OCI-LY7 (cell line): ENCODE results near the gene GGA1. TPM values are rescaled to one million over a fixed set of nuclear protein-coding genes. Genes with fewer than 3 reads are reported as not detected.

ENCODE experiments used
- BruUV-seq: library from RNA; stranded (reverse); fragments of 400-500 nt; replicated peaks from 2 replicates; lab custom pipeline; 2021; lab: Mats Ljungman, UMichigan
- CTCF ChIA-PET: fragments of 300-600 bp; sonication (Branson Sonifier 250); formaldehyde crosslinking; loops from one replicate; lab custom pipeline; 2022; ENCODE audit warnings: antibody characterized with exemption; ENCODE audit not compliant: unreplicated experiment; lab: Charles Lee
- POLR2A ChIA-PET: fragments of 300-600 bp; sonication (Branson Sonifier 250); formaldehyde crosslinking; loops from one replicate; lab custom pipeline; 2022; ENCODE audit warnings: antibody characterized with exemption; lab: Charles Lee
- DNase-seq: peaks from one replicate; pipeline ENCODE4 v3.0.0-alpha.2; 2015; ENCODE audit warnings: low spot score
- H2AFZ ChIP-seq: fragments of 200-600 bp; sonication (generic), shearing (Covaris generic); 2 replicates; pipeline ENCODE4 v1.6.1; 2014; ENCODE audit warnings: mild to moderate bottlenecking, antibody characterized with exemption, low read length, moderate library complexity
- H3K27ac ChIP-seq: fragments of 200-600 bp; sonication (generic); 2 replicates; pipeline ENCODE4 v1.5.1; 2014; ENCODE audit warnings: mixed run types, low read depth, mild to moderate bottlenecking, moderate library complexity, low read length, inconsistent platforms; ENCODE audit not compliant: poor library complexity, severe bottlenecking
- H3K36me3 ChIP-seq: fragments of 200-600 bp; sonication (generic); 2 replicates; pipeline ENCODE4 v1.6.1; 2014; ENCODE audit warnings: mild to moderate bottlenecking, antibody characterized with exemption, low read length, moderate library complexity, mixed read lengths; ENCODE audit not compliant: insufficient read depth
- H3K4me1 ChIP-seq: fragments of 200-600 bp; sonication (generic); 2 replicates; pipeline ENCODE4 v1.5.1; 2014; ENCODE audit warnings: mild to moderate bottlenecking, low read length; ENCODE audit not compliant: insufficient read depth, poor library complexity, severe bottlenecking
- H3K4me2 ChIP-seq: fragments of 200-600 bp; sonication (generic); 2 replicates; pipeline ENCODE4 v1.6.1; 2014; ENCODE audit warnings: mild to moderate bottlenecking, low read length
- H3K4me3 ChIP-seq: fragments of 200-600 bp; sonication (generic); 2 replicates; pipeline ENCODE4 v1.5.1; 2014; ENCODE audit warnings: mild to moderate bottlenecking, low read depth, low read length; ENCODE audit not compliant: poor library complexity, severe bottlenecking
- H3K79me2 ChIP-seq: fragments of 200-600 bp; sonication (generic); 2 replicates; pipeline ENCODE4 v1.6.1; 2016; ENCODE audit warnings: low read depth, mild to moderate bottlenecking, low read length, moderate library complexity, mixed read lengths; ENCODE audit not compliant: insufficient read depth
- H3K9me2 ChIP-seq: fragments of 200-600 bp; sonication (generic); 2 replicates; pipeline ENCODE4 v1.6.1; 2016; ENCODE audit warnings: mild to moderate bottlenecking, low read length, mixed read lengths; ENCODE audit not compliant: insufficient read depth
- H3K9me3 ChIP-seq: fragments of 200-600 bp; sonication (generic); 2 replicates; pipeline ENCODE4 v1.6.1; 2014; ENCODE audit warnings: mild to moderate bottlenecking, mixed run types, low read length, mixed read lengths
- H4K20me1 ChIP-seq: fragments of 200-600 bp; sonication (generic); 2 replicates; pipeline ENCODE4 v1.6.1; 2014; ENCODE audit warnings: mild to moderate bottlenecking, antibody characterized with exemption, low read length, moderate library complexity, mixed read lengths; ENCODE audit not compliant: insufficient read depth
- EZH2phosphoT487 ChIP-seq: fragments of 200-600 bp; sonication (generic); IDR thresholded peaks from 2 replicates; pipeline ENCODE4 v1.6.1; 2018; ENCODE audit warnings: low read depth, borderline replicate concordance, mild to moderate bottlenecking, mixed run types, antibody characterized with exemption, low read length, moderate library complexity, mixed read lengths
- intact Hi-C: fragments of 100-400 bp; cut with micrococcal nuclease; formaldehyde crosslinking; loops from one replicate; pipeline ENCODE4 v1.10.0; 2022; ENCODE audit not compliant: unreplicated experiment
- total RNA-seq, 2 experiments: library from RNA; depleted of rRNA in 1 of 2; stranded (reverse); fragments of >200 nt in 1 of 2; shearing (Covaris generic) in 1 of 2; gene quantifications; 2 replicates each; pipeline ENCODE4 v1.2.3, GENCODE V29; 2014 to 2022
- TF ChIP-seq, protein P1 (sequence below): fragments of 200-600 bp; sonication (generic); conservative IDR thresholded peaks from 2 replicates; pipeline ENCODE4 v1.5.1; 2014; ENCODE audit warnings: mild to moderate bottlenecking, antibody characterized with exemption, low read length, moderate library complexity, mixed read lengths

GGA1 gene
- total RNA-seq, 2 experiments from 2014 or later: 127 to 172 TPM

DNA sequence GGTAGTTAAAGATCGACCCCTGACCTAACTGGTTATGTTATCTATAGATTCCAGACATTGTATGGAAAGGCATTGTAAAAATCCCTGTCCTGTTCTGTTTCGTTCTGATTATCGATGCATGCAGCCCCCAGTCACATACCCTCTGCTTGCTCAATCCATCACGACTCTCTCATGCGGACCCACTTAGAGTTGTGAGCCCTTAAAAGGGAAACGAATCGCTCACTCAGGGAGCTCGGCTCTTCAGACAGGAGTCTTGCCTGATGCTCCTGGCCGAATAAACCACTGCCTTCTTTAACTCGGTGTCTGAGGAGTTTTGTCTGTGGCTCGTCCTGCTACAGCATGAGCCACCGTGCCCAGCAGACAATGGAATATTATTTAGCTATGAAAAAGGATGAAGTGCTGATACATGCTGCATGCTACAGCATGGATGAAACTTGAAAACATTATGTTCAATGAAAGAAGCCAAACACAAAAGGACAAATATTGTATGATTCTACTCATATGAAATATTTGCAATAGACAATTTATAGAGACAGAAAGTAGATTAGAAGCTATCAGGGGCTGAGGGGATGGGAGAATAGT, 16.7 kb upstream of the GGA1 start:
- H4K20me1 ChIP-seq: no peaks in the 10 kb centered on the region
- peak overlapping the region; percentile 2 for H3K27ac ChIP-seq
- peak overlapping the region; percentile 64 for H3K4me3 ChIP-seq
- intact Hi-C loops: loop anchor here (1.0 kb wide), 1 partner anchor 54 kb away; no protein-coding TSS in a partner anchor
- peak overlapping the region; percentile 67 for H2AFZ ChIP-seq
- ChIA-PET CTCF (interaction anchor here (0.8 to 1.7 kb wide), 10 partner anchors 10 to 52 kb away, joined by 3 to 21 read pairs (median 4); partner anchors contain the start of genes GGA1 and LGALS2), POLR2A (interaction anchor here (0.6 to 1.7 kb wide), 9 partner anchors 9 to 52 kb away, joined by 3 to 12 read pairs (median 4); partner anchors contain the start of genes GGA1 and LGALS2)
- no peaks in the 10 kb centered on the region for H3K79me2 ChIP-seq
- H3K9me3 ChIP-seq: no peaks in the 10 kb centered on the region
- H3K9me2 ChIP-seq: no peaks in the 10 kb centered on the region
- no peak for DNase-seq
- TF ChIP-seq EZH2phosphoT487: no peak
- TF ChIP-seq, protein P1, sequence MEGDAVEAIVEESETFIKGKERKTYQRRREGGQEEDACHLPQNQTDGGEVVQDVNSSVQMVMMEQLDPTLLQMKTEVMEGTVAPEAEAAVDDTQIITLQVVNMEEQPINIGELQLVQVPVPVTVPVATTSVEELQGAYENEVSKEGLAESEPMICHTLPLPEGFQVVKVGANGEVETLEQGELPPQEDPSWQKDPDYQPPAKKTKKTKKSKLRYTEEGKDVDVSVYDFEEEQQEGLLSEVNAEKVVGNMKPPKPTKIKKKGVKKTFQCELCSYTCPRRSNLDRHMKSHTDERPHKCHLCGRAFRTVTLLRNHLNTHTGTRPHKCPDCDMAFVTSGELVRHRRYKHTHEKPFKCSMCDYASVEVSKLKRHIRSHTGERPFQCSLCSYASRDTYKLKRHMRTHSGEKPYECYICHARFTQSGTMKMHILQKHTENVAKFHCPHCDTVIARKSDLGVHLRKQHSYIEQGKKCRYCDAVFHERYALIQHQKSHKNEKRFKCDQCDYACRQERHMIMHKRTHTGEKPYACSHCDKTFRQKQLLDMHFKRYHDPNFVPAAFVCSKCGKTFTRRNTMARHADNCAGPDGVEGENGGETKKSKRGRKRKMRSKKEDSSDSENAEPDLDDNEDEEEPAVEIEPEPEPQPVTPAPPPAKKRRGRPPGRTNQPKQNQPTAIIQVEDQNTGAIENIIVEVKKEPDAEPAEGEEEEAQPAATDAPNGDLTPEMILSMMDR: no peak
- peak overlapping the region; percentile 62 for H3K4me2 ChIP-seq
- no peaks in the 10 kb centered on the region for H3K36me3 ChIP-seq
- BruUV-seq: TSS peak; percentile 95
- no peaks in the 10 kb centered on the region for H3K4me1 ChIP-seq

DNA sequence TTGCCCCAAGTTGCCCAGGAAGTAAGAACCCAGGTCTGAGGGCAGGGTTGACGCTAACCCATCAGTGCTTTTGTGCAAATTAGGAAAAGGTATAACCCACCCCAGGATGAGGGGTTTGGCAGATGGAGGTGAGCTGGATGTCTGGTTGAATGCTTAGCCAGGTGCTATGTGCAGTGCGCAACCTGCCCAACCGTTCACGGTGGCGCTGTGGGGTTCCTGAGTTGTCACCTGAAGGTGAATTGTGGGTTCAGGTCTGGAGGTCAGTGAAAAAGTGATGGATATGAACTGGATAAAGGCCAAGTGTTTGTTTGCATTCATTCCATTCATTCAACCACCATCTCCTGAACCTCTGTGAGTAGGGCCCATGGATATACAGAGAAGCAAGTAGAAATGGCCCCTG, 14.4 kb upstream of the GGA1 start:
- Histone ChIP-seq H3K9me3 (no peaks in the 10 kb centered on the region), H3K4me1 (no peaks in the 10 kb centered on the region), H3K79me2 (no peaks in the 10 kb centered on the region), H3K4me3 (no peak overlapping the region), H3K9me2 (no peaks in the 10 kb centered on the region), H3K27ac (no peak overlapping the region), H2AFZ (no peak overlapping the region), H3K36me3 (no peaks in the 10 kb centered on the region), H4K20me1 (no peaks in the 10 kb centered on the region), H3K4me2 (no peak overlapping the region)
- DNase-seq: no peak
- intact Hi-C loops: no loop called here
- no peak for TF ChIP-seq EZH2phosphoT487
- TF ChIP-seq, protein P1: peak; percentile 64
- POLR2A ChIA-PET: no interaction called here
- CTCF ChIA-PET: no interaction called here
- no TSS peak for BruUV-seq

DNA sequence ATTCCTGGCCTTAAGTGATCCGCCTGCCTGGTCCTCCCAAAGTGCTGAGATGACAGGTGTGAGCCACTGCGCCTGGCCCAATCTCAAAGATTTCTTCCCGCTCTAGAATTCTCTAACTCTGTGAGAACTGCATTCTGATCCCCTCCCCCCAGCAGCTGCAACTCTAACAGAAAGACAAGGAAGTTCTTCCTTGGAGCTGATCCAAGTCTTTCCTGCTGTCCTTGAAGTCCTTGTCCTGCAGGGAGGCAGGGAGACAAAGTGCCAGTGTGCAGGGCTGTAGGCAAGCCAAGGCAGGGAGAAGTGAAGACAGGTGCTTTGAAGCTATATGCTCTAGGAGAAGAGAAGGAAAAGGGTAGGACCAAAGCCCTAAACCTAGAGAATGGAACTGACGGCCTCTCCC, 9.5 kb upstream of the GGA1 start:
- intact Hi-C loops: no loop called here
- no peak for DNase-seq
- Histone ChIP-seq H3K79me2 (no peaks in the 10 kb centered on the region), H3K36me3 (no peaks in the 10 kb centered on the region), H3K27ac (no peak overlapping the region), H3K9me3 (no peaks in the 10 kb centered on the region), H3K4me2 (no peak overlapping the region), H3K4me3 (no peak overlapping the region), H3K4me1 (peaks cover 10% of the 10 kb centered on the region), H3K9me2 (no peaks in the 10 kb centered on the region), H2AFZ (no peak overlapping the region), H4K20me1 (no peaks in the 10 kb centered on the region)
- no TSS peak for BruUV-seq
- POLR2A ChIA-PET: no interaction called here
- CTCF ChIA-PET: no interaction called here
- TF ChIP-seq EZH2phosphoT487: no peak
- TF ChIP-seq, protein P1: no peak
